PC-9 (cell line): Measurements from ENCODE around the gene C5. TPM values are rescaled to one million over a fixed set of nuclear protein-coding genes. Genes with fewer than 3 reads are reported as not detected.

Source experiments
- BruUV-seq: library from RNA; stranded (reverse); fragments of 400-500 nt; replicated peaks from 2 replicates; lab custom pipeline; 2021; lab: Mats Ljungman, UMichigan
- CTCF ChIA-PET: fragments of 300-600 bp; sonication (Branson Sonifier 250); formaldehyde crosslinking; loops from one replicate; lab custom pipeline; 2022; ENCODE audit warnings: antibody characterized with exemption; lab: Charles Lee
- POLR2A ChIA-PET: fragments of 300-600 bp; sonication (Branson Sonifier 250); formaldehyde crosslinking; loops from one replicate; lab custom pipeline; 2022; ENCODE audit warnings: antibody characterized with exemption; ENCODE audit not compliant: unreplicated experiment; lab: Charles Lee
- DNase-seq, 2 experiments: peaks; one replicate each; pipeline versions ENCODE4 v3.0.0 to v3.0.0-alpha.2; 2015 to 2022; ENCODE audit warnings: mixed read lengths in 1 of 2
- H2AFZ ChIP-seq: fragments of 200-600 bp; sonication (generic); 2 replicates; pipeline ENCODE4 v1.8.1; 2017; ENCODE audit warnings: antibody characterized with exemption
- H3F3A ChIP-seq: fragments of 200-600 bp; sonication (generic); 2 replicates; pipeline ENCODE4 v1.8.1; 2017; ENCODE audit warnings: antibody characterized with exemption, mild to moderate bottlenecking, low read depth; ENCODE audit not compliant: insufficient read depth
- H3K27ac ChIP-seq: fragments of 200-600 bp; sonication (generic); 2 replicates; pipeline ENCODE4 v1.6.1; 2016; ENCODE audit warnings: mixed run types
- H3K27me3 ChIP-seq: fragments of 200-600 bp; sonication (generic); 2 replicates; pipeline ENCODE4 v1.6.1; 2016; ENCODE audit warnings: low read depth, mixed run types; ENCODE audit not compliant: insufficient read depth
- H3K36me3 ChIP-seq: fragments of 200-600 bp; sonication (generic); 2 replicates; pipeline ENCODE4 v1.6.1; 2016; ENCODE audit warnings: low read depth, mixed run types
- H3K4me1 ChIP-seq: fragments of 200-600 bp; sonication (generic); replicated peaks from 2 replicates; pipeline ENCODE4 v1.6.1; 2016; ENCODE audit warnings: mixed run types; ENCODE audit not compliant: insufficient read depth
- H3K4me2 ChIP-seq: fragments of 200-600 bp; sonication (generic); 2 replicates; pipeline ENCODE4 v1.6.1; 2017; ENCODE audit warnings: mixed run types
- H3K4me3 ChIP-seq: fragments of 200-600 bp; sonication (generic); 2 replicates; pipeline ENCODE4 v1.6.1; 2016; ENCODE audit warnings: mixed run types
- H3K79me2 ChIP-seq: fragments of 200-600 bp; sonication (generic); 2 replicates; pipeline ENCODE4 v1.6.1; 2017; ENCODE audit warnings: low read depth, mixed run types
- H3K9me2 ChIP-seq: fragments of 200-600 bp; sonication (generic); 2 replicates; pipeline ENCODE4 v1.8.1; 2017; ENCODE audit warnings: mild to moderate bottlenecking; ENCODE audit not compliant: insufficient read depth
- H3K9me3 ChIP-seq: fragments of 200-600 bp; sonication (generic); 2 replicates; pipeline ENCODE4 v1.8.1; 2016; ENCODE audit warnings: low read depth; ENCODE audit not compliant: insufficient read depth
- H4K20me1 ChIP-seq: fragments of 200-600 bp; sonication (generic); 2 replicates; pipeline ENCODE4 v1.8.1; 2017; ENCODE audit not compliant: insufficient read depth
- CTCF ChIP-seq: fragments of 200-600 bp; sonication (generic); conservative IDR thresholded peaks from 2 replicates; pipeline ENCODE4 v1.6.1; 2017; ENCODE audit warnings: mixed run types, antibody characterized with exemption, mild to moderate bottlenecking, moderate library complexity
- EZH2 ChIP-seq: fragments of 200-600 bp; sonication (generic); IDR thresholded peaks from 2 replicates; pipeline ENCODE4 v1.8.0; 2017; ENCODE audit warnings: antibody characterized with exemption, low read depth
- intact Hi-C: fragments of 100-400 bp; cut with micrococcal nuclease; formaldehyde crosslinking; loops from one replicate; pipeline ENCODE4 v1.10.0; 2022; ENCODE audit not compliant: unreplicated experiment
- total RNA-seq: library from RNA; stranded (reverse); gene quantifications from 2 replicates; pipeline ENCODE4 v1.2.3, GENCODE V29; 2021

The C5 gene
- total RNA-seq, 1 experiment from 2014 or later, result 11.5 TPM

- CTCF ChIA-PET, result interaction anchor here (0.6 kb wide), 1 partner anchor 29 kb away, joined by 10 read pairs; no protein-coding TSS in a partner anchor
Measured at GRCh38 chr9:120918931-120919842, 130.9 kb downstream of the C5 start.

GRCh38 chr9:120917929-120918762, 131.9 kb downstream of the C5 start:
- H4K20me1 ChIP-seq, result no peaks in the 10 kb centered on the region
- ChIA-PET POLR2A (no interaction called here), CTCF (no interaction called here)

More at GRCh38 chr9:120918931-120919842, 130.9 kb downstream of the C5 start:
- H3K4me1 ChIP-seq, result no peaks in the 10 kb centered on the region
- TF ChIP-seq EZH2 (no peak), CTCF (no peak)
- H2AFZ ChIP-seq, result no peak overlapping the region
- H3K79me2 ChIP-seq, result no peaks in the 10 kb centered on the region
- POLR2A ChIA-PET, result no interaction called here
- DNase-seq, result no peak
- no peak overlapping the region for H3K4me3 ChIP-seq
- no peaks in the 10 kb centered on the region for H3K36me3 ChIP-seq
- no peaks in the 10 kb centered on the region for H3K9me2 ChIP-seq
- no peak overlapping the region for H3K4me2 ChIP-seq
- BruUV-seq, result no TSS peak
- no peak overlapping the region for H3K27ac ChIP-seq
- no peaks in the 10 kb centered on the region for H4K20me1 ChIP-seq
- H3K27me3 ChIP-seq, result no peaks in the 10 kb centered on the region
- intact Hi-C loops, result no loop called here
- no peaks in the 10 kb centered on the region for H3K9me3 ChIP-seq
- H3F3A ChIP-seq, result no peaks in the 10 kb centered on the region

More at GRCh38 chr9:120917929-120918762, 131.9 kb downstream of the C5 start:
- no peaks in the 10 kb centered on the region for H3K9me2 ChIP-seq
- H3K9me3 ChIP-seq, result no peaks in the 10 kb centered on the region
- no TSS peak for BruUV-seq
- H3K79me2 ChIP-seq, result no peaks in the 10 kb centered on the region
- H2AFZ ChIP-seq, result no peak overlapping the region
- no peaks in the 10 kb centered on the region for H3K27me3 ChIP-seq
- DNase-seq, result no peak
- H3K4me1 ChIP-seq, result no peaks in the 10 kb centered on the region
- H3K4me3 ChIP-seq, result no peak overlapping the region
- H3K4me2 ChIP-seq, result no peak overlapping the region
- no peak overlapping the region for H3K27ac ChIP-seq
- intact Hi-C loops, result no loop called here
- H3F3A ChIP-seq, result no peaks in the 10 kb centered on the region
- TF ChIP-seq CTCF, result no peak
- no peak for TF ChIP-seq EZH2
- H3K36me3 ChIP-seq, result no peaks in the 10 kb centered on the region
